Measurements from ENCODE around the gene RTL1.

RTL1 gene

DNA sequence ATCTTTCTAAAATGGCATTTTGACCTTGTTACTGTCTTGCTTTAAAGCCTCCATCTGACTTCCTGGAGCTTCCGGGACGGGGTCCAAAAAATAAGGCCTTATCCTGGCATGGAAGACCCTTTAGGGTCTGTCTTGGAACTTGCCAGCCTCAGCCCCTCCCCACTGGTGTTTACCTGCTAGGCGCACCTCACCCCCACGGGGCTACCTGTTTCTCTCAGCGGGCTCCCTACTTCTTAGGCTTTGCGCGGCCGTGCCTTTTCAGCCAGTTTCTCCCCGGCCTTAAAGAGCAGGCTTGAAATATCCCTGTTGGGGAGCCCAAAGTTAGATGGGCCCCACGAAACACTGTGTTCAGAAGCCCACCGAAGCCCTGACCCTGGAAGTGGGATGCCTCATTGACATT, 5.1 kb downstream of the RTL1 start:
- DNase-seq: no peak

DNA sequence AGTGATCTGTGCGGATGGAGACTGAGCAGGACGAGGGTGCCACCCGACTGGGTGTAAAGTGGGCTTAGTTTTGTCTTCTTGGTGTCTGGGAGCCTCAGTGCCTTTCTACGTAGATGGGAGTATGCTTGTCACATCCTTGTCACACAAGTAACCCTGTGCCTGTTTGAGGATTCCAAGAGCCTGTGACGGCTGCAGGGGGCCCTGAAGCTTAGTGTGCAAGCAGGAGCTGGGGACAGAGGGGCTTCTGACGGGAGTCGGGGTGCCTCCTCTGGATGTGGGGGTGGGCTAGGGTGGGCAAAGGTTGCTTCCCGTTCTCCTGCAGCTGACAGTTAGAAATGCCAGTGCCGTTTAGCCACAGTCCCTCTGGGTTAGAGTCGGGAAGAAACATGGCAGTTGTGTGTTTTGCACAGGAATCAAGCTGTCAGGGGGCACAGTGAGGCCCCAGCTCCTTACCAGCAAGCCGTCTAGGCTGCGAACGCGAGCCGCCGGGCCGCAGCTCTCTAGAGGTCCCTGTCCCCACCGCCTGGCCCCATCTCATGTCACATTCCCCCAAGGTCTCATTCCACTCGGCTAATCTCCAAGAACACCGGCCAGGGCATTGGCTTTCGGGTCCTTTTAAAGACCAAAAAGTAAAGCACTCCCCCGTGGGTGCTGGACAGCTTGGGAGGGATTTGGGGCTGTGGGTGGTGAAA, 7.0 kb downstream of the RTL1 start:
- DNase-seq: no peak

DNA sequence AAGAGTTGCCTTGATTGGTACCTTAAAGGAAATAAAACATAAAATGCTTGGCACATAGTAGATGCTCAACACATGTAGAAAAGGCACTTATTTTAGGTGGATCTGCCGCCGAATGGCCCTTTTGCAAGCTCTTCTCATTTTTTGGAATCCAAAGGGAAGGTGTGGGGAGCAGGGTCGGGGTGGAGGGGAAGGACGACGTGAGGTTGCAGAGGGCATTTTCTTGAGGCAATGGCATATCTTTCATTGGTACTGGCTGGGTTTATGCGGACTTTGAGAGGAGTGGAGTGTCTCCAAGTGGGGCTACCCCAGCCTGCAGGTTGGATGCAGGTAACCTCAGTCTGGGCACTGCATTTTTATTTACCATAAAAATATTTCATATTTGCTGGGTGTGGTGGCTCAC, 8.1 kb downstream of the RTL1 start:
- DNase-seq: no peak

DNA sequence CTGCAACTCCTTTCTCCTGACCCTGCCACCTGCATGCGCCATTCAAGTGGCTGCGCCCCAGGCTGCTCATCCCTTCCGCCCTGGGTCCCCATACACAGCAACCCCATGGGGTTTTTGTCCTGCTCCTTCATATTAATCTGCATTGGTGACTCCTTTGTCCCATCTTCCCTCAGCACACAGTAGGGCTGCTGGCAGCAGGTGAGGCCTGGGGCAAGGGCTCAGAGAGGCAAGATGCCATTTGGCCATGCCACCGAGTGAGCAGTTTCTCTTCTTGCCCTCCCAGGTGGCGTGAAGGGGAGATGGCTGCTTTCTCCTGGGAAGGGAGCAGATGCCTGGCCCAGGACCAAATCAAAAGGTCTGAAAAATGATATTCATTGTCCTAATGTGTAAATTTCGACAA, 9.1 kb downstream of the RTL1 start:
- DNase-seq: no peak

DNA sequence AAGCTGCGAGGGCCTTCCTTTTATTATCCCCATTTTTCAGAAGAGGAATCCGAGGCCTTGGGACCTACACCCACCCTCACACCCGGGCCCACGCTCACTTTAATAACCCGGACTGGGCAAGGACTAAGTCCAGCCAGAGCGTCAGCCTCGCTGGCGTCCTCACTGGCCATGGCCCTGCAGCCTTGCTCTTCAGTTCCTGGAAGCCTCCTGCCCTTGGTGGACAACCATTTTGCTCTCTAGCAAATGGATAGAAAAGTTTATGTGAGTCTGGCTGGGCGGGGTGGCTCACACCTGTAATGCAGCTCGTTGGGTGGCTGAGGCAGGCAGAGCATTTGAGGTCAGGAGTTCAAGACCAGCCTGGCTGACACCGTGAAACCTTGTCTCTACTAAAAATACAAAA, 9.8 kb downstream of the RTL1 start:
- DNase-seq: no peak

DNA sequence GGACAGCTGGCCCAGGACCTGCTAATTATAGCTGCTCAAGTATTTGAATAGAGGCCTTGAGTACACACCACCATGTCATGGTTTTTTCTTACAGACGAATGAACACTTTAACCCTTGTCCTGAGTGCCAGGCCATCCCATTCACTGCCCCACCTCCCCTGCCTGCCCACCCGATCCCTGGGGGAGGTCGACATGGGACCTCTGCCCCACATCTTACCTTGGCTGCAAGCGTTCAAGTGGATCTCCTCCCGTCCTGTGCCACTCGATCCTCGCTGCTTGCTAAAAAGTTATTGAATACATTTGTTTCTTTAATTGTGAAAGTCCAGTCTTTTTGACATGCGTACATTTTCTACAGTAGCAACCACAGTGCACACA, 10.3 kb downstream of the RTL1 start:
- DNase-seq: no peak

DNA sequence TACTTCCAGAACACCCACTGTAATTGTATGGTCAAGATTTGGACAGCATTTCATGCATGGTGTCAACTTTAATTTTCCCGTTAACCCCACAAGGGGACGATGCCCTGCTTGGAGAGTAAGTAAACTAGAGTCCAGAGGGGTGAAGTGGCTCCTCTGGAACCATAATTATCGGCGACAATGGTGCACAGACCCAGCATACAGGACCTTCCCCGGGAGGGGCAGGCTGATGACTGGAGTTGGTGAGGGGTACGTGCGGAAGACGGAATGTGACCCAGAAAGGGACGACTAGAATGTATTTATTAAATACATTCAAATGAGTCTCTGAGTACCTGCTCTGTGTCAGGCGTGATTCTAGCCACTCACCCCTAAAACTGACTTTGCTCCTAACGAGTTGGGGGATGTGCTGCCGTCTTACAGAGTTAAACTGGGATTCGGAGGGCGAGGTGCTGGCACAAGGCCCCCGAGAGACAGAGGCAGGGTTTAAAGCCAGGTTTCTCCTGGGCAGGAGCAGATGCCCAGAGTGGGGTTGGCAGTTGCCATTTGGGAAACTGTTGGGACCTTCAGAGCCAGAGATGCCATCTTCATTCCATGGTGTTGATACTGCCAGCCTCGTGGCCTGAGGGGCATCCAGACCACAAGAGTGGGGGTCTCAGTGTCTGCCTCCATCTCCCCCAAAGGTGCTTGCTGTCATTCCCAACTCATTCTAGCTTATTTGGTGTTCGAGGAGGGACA, 10.9 kb downstream of the RTL1 start:
- no peak for DNase-seq

DNA sequence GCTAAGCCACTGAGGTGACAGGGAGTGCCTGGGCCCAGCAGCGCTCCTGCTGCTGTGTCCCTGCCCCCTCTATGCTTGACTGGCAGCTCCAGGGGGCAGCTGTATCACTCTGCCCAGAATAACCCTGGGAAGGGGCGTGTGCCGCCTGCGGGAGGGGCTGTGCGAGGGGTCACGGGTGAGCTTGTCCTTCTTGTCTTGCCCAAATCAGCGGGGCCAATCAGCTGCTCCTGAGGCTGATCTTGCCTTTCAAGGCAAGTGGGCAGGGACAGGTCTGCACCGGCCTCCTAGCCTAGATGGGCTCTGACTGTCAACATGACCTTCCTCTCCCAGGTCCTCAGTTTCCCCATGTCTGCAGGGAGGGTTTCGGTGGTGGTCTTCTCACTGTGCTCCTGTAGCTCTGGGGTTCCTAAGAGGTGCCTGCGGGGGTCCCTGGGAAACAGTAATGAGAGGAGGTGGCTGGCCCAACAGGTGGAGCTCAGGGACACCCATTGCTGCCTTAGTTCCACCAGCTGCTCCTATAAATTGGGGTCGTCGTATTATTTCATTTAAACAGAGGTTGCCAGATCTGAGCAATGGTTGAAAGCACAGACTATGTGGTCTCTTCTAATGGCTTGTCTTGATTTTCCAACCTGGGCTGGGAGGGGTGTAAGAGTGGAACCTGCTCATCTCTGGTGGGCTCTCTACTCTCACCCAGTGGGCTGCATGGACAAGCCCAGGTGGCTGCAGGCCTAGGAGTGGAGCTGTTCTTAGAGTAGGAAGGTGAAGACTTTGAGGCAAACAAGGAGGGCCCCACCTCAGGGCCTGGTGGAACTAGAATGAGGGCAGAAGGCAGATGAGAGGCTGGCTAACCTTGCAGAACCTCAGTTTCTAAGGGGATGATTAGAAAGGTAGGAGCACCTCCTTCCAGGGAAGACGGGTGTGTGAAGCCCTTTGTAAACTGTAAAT, 11.7 kb downstream of the RTL1 start:
- DNase-seq: no peak

DNA sequence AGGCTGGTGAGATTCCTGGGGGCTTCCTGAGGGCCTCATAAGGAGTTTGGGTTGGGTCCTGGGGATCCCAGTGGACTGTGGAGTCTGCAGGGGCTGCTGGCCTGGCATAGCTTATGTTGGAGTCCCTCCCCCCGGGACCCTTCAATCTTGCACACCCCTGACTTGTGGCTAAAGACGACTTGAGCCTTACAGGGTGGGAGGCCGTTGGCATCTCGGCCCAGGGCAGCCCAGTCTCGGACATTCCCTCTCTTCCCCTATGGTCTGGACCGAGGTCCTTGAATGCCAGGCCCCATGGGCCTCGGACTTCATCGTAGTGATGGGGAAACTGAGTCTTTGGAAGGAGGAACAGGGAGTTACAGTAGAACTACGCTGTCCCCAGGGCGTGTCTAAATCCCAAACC, 12.5 kb downstream of the RTL1 start:
- DNase-seq: no peak

DNA sequence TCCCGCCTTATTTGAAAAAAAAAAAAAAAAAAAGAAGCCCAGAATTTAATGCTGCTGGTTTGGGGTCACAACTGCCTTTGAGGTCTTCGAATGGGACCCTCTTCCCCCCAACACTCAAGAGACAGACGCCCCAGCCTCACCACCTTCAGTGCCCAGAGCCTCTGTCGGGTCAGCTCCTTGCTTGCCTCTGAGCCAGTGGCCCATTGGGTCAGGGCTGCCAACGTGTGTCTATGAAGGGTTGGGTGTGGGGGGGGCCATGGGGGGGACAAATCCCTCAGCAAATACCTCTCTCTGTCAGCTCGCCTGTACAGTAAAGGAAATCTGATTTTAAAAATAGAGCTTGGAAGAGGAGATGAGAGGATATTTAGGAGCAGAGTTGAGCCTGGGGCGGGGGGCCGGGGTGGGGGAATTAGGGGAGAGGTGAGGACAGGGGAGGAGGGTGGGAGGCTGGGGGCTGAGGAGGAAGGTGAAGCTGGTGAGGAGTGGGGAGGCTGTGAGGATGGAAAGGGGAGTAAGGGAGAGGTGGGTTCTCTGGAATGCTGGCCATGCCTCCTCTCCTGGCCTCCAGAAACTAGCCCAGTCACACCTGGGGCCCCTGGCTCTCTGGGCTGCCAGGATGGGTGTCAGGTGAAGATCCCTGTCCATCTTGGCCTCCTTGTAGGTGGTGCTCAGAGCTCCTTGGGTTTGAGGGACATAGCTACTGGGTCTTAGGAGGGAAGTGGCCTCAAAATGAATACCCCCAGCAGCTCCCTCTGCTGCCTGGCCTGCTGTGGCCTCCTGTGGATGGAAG, 13.3 kb downstream of the RTL1 start:
- no peak for DNase-seq

DNA sequence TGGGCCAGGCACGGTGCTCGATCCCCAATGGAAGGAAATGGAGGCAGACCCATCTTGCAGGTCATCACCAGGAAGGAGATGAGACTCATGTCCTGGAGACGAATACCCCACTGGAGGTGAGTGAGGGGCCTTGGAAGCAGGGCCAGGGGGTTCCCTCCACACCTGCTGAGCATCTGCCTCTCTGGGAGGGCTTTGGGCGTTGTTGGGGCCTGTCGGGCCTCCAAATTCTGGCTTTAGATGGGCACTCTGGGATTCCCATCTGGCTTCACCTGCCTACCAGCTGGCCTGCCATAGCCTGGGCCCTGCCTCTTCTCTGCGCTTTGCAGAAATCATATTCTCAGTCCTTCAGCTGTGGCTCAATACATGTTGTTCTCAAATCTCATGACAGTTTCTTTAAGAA, 13.9 kb downstream of the RTL1 start:
- DNase-seq: no peak

DNA sequence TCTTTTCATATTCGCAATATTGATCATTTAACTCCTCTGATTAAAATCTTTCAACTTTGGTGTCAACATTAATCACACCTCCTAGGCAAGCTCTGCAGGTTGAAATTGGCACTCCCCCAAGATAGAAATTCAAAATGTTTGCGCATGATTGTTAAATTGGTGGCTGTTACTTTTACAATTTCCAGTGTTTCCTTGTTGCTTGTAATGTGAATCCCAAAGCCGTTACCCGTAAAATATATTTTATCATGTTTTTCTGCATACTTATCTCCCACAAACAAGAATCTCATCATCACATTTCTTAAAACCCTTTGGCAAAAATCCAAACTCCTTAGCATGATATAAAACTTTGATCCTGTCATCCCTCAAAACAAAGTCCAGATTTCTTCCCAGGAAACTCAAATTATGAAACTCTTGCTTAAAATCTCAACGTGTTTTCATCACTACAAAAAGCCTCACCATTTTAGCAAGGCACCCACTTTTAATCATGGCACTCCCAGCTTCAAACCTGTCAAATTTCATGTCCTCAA, 14.7 kb downstream of the RTL1 start:
- no peak for DNase-seq

DNA sequence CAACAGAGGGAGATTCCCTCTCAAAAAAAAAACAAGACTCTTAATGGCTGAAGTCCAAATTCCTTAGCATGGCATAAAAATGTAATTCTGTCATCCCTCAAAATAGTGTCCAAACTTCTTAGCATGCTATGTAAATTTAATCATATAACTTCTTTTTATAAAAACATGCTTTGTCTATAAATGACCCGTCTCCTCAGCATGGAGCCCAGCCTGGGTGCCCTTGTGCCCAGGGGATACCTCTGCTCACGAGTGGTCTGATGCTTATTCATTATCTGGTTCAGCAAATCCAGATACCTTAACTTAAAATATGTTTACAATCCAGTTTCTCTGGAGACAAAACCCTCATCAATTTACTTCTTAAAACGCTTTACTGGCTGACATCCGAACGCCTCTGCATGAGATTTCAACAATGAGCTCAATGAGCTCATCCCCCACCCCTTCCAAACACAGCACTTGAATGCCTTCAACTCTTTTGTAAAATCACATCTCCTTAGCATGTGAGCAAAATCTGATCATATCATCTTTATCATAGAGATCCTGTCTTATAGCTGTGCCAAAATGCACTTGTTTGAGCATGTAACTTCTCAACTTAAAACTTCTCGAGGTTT, 15.7 kb downstream of the RTL1 start:
- no peak for DNase-seq

DNA sequence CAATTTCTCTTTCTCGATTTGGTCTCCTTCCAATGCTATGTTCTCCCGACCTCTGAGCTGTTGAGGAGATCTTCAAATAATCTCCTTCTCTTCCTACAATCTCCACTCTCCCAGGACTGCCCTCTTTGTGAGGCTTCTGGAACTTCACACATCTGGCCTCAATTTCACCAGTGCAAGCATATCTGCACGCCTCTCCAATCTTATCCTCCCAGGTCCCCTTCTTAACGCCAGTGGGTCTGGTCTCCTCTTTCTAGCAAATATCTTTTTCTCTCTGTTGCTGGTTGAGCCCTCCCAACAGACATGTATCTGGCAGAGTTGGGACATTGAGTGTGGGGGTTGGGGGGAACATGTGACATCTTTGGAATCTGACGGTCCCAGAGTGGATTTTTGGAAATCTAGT, 17.9 kb downstream of the RTL1 start:
- no peak for DNase-seq

DNA sequence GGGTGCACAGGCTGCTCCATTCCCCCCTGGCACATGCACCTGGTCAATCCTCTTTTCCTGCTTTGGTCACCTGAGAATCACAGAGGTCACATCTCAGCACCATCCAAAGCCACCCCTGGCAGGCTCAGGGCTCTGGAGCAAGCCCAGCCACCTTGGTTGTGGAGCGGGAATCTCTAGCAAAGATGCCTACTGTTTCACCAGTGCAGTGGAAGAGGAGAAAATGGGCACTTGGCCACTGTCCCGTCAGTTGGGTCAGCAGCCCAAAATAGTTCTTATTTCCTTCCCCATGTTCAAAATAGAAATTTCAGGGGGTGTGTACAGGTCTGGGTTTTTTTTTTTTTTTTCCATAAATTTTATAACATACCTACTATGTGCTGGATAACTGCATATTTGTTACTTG, 18.3 kb downstream of the RTL1 start:
- DNase-seq: no peak

DNA sequence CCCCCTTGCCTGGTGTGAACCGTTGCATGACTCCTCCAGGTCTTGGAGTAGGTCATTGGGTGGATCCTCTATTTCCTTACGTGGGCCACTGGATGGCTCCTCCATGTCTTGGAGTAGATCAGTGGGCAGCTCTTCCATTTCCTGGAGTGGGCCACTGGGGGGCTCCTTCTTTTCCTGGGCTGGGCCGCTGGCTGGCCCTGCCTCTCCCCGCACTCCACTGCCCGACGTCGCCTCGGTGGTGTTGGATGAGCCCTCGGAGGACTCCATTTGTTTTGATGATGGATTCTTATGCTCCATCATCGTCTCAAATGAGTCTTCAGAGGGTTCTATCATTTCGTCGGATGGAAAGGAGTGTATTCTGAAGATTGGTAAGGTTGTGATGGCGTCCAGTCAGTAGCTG, 19.1 kb downstream of the RTL1 start:
- DNase-seq: no peak

DNA sequence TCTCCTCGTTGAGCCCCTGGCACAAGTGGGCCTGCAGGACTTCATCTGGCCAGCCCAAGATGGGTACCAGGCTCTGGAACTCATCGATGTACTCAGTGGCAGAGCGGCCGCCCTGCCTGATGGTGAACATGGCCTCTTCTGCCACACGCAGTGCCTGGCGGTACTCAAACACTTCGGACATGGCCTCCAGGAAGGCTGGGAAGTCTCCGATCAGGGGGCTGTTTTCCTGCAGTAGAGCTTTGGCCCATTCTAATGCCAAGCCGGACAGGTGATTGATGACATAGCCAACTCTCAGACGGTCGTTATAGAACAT, 19.8 kb downstream of the RTL1 start:
- DNase-seq: no peak

DNA sequence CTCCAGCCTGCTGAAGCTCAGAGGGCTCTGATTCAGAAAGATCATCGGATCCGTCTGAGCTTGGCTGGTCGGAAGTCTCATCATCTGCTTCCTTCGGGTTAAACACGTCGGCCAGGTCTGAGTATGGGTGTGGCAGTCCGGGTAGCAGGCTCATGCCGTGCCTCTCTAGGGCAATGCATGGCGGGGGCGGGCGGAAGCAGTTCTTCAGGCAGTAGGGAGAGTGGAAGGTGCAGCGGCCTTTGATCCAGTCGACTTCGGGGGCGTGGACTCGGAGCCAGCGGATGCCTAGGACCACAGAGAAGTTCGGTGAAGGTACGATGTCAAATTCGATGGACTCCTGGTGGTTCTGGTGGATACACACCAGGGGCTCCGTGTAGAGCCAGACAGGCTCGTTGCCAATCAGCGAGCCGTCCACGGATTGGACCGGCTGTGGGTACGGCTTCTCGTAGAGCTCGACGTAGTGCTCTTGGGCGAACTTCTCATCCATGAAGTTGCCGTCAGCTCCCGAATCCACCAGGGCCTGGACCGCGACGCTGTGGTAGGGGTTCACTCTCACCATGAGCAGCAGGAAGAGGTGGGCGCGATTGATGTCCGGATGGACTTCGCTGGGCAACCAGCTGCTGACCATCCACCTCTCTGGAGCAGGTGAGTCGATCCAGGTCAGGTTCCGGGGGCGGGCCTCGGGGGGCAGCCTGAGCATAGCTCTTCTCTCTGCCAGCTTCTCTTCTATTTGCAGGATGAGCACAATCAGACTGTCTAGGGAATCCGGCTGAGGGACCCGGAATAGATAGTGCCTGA, 20.3 kb downstream of the RTL1 start:
- DNase-seq: no peak

DNA sequence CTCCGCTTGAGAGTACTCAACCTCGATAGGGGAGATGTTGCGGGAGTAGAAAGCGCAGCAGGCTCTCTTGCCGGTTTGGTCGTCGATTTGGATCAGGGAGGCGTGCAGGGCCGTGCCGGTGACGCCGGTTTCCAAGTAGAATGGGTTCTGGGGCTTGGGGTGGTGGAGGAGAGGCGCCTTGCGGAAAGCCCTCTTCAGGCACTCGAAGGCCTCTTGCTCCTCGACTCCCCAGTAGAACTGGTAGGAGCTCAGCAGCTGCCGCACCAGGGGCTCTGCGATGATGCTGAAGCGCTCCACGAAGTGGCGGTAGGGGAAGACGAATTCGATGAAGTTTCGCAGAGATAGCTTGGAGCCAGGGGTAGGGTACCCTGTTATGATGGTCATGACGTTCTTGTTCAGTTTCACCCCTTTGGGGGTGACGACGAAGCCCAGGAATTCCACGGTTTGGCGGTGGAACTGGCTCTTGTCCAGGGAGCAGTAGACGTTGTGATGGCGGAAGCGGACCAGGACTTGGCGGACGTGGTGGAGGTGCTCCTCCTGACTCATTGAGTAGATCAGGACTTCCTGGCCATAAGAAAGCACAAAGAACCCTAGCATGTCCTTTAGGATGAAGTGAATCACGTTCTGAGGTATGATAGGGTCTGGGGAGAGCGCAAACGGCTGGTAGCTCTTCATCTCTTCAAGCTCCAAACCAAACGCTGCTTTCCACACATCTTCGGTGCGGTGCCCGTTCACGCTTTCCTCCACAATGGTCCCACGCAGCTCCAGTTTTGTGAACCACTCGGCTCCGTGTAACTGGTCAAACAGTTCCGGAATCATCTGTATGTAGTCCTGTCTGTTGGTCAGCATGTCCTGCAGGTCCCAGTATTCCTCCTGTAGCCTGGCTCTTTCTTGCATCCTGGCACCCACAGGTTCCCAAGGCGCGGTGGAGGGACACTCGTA, 21.2 kb downstream of the RTL1 start:
- DNase-seq: no peak

Measured in NCI-H774 (cell line).